Osteocyte (in vitro differentiated cells): ENCODE data around the gene POLL. TPM values are rescaled to one million over a fixed set of nuclear protein-coding genes. Genes with fewer than 3 reads are reported as not detected.
A peak's percentile ranks its signal among the peaks of the same experiment; 100 is the strongest.
"Not testable (repeated sequence)": the region's sequence is repeated elsewhere in the genome, so short reads cannot be mapped to it uniquely, and the experiment has no call there.

Source experiments
- DNase-seq: peaks from one replicate; pipeline ENCODE4 v3.0.0; 2021; ENCODE audit warnings: mixed read lengths; ENCODE audit not compliant: unreplicated experiment; ENCODE audit errors: extremely low spot score
- H3K27ac Mint-ChIP-seq: one replicate; pipeline ENCODE4 v1.8.0; 2021; ENCODE audit warnings: mild to moderate bottlenecking, mixed read lengths; ENCODE audit not compliant: unreplicated experiment
- H3K27me3 Mint-ChIP-seq: one replicate; pipeline ENCODE4 v1.8.0; 2021; ENCODE audit warnings: mixed read lengths; ENCODE audit not compliant: unreplicated experiment
- H3K36me3 Mint-ChIP-seq: one replicate; pipeline ENCODE4 v1.8.0; 2021; ENCODE audit warnings: mixed read lengths; ENCODE audit not compliant: unreplicated experiment
- H3K4me1 Mint-ChIP-seq: one replicate; pipeline ENCODE4 v1.8.0; 2021; ENCODE audit warnings: mixed read lengths; ENCODE audit not compliant: unreplicated experiment
- H3K4me3 Mint-ChIP-seq: one replicate; pipeline ENCODE4 v1.8.0; 2021; ENCODE audit warnings: mild to moderate bottlenecking, moderate library complexity, mixed read lengths; ENCODE audit not compliant: unreplicated experiment
- H3K9me3 Mint-ChIP-seq: one replicate; pipeline ENCODE4 v1.8.0; 2021; ENCODE audit warnings: mixed read lengths; ENCODE audit not compliant: unreplicated experiment
- total RNA-seq: library from RNA; stranded (reverse); gene quantifications from 2 replicates; pipeline ENCODE4 v1.2.1, GENCODE V29; 2021
- TF ChIP-seq, protein P1 (sequence below): fragments of 200-600 bp; sonication (generic); IDR thresholded peaks from 2 replicates; pipeline ENCODE4 v1.5.0; 2021; ENCODE audit warnings: antibody characterized with exemption, mild to moderate bottlenecking, moderate library complexity

POLL gene
- total RNA-seq, 1 donor from 2014 or later: 35.0 TPM

DNA sequence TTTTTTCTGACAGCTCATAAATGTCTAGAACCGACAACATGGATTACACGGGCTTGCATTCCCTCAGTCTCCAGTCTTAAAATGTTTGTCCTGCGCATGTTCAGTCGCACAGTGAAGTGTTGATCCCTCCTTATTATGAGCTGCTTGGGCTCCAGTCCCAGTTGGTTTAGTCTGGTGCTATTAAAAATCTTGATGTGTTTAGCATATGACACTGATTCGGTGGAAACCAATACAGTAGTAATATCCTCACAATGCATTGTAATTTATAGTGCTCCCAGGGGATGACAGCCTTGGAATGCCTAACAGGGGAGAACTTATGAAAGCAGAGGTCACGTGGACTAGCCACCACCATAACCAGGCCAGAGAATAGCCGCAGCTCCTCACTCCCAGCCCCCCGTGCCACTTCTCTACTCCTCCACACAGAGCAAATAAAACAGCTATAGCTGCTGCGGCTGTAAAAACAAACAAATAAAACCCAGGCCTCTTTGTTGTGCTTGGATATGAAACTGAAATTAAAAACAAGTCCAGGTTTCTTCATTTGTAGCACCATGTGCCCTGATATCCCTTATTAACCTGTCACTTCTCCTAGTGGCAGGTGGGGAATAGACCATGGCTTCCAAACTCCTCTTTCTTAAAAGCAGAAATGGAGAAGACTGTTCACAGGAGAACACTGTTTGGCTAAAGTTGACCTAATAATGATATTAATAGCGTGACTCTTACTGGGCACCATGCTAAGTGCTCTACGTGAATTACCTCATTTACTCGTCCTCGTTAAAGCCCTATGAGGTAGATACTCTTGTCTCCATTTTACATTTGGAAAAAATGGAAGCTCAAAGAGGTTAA, 7.8 kb upstream of the POLL start:
- H3K36me3 Mint-ChIP-seq: peaks cover 2% of the 10 kb centered on the region
- H3K4me3 Mint-ChIP-seq: no peak overlapping the region
- no peaks in the 10 kb centered on the region for H3K9me3 Mint-ChIP-seq
- no peaks in the 10 kb centered on the region for H3K4me1 Mint-ChIP-seq
- no peak overlapping the region for H3K27ac Mint-ChIP-seq
- TF ChIP-seq, protein P1, sequence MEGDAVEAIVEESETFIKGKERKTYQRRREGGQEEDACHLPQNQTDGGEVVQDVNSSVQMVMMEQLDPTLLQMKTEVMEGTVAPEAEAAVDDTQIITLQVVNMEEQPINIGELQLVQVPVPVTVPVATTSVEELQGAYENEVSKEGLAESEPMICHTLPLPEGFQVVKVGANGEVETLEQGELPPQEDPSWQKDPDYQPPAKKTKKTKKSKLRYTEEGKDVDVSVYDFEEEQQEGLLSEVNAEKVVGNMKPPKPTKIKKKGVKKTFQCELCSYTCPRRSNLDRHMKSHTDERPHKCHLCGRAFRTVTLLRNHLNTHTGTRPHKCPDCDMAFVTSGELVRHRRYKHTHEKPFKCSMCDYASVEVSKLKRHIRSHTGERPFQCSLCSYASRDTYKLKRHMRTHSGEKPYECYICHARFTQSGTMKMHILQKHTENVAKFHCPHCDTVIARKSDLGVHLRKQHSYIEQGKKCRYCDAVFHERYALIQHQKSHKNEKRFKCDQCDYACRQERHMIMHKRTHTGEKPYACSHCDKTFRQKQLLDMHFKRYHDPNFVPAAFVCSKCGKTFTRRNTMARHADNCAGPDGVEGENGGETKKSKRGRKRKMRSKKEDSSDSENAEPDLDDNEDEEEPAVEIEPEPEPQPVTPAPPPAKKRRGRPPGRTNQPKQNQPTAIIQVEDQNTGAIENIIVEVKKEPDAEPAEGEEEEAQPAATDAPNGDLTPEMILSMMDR: no peak
- no peak for DNase-seq
- no peaks in the 10 kb centered on the region for H3K27me3 Mint-ChIP-seq

DNA sequence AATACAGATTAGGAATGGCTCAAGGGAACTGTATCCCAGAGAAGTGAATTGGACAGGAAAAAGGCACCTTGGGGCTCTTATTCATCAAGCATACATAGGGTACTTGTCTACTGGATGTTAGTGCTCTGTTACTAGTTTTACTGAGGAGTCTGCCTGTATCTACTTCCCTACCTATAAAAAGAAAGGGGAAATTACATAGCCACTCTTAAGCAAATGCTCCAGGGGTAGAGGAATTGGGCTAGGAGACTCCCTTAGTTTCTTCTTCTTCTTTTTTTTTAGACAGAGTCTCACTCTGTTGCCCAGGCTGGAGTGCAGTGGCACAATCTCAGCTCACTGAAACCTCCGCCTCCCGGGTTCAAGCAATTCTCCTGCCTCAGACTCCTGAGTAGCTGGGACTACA, 5.3 kb upstream of the POLL start:
- not testable (repeated sequence) for H3K27ac Mint-ChIP-seq, DNase-seq, H3K4me1 Mint-ChIP-seq, H3K9me3 Mint-ChIP-seq, H3K27me3 Mint-ChIP-seq, H3K4me3 Mint-ChIP-seq, H3K36me3 Mint-ChIP-seq

DNA sequence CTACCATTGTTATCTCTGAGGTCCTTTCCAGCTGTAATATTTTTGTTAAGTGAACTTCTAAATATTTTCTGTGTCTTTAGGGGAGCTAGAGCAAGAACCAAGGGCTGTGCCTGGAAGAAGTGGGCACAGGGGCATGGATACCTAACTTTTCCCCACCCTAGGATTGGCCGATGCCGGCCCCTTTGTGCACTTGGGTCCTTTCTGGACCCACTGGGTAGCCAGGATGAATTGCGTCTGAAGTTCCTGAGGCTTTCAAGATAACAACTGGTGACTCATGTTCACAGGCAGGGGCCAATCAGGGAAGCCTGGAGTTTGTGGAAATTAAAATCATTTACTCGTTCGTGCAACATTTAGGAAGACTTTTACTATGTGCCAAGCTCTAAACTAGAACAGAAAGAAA, 822 bp upstream of the POLL start:
- Mint-ChIP-seq H3K27me3 (no peaks in the 10 kb centered on the region), H3K4me1 (peaks cover 16% of the 10 kb centered on the region), H3K4me3 (peak overlapping the region; percentile 91), H3K9me3 (no peaks in the 10 kb centered on the region), H3K36me3 (peaks cover 2% of the 10 kb centered on the region), H3K27ac (peak overlapping the region; percentile 27)
- TF ChIP-seq, protein P1: no peak
- DNase-seq: no peak

DNA sequence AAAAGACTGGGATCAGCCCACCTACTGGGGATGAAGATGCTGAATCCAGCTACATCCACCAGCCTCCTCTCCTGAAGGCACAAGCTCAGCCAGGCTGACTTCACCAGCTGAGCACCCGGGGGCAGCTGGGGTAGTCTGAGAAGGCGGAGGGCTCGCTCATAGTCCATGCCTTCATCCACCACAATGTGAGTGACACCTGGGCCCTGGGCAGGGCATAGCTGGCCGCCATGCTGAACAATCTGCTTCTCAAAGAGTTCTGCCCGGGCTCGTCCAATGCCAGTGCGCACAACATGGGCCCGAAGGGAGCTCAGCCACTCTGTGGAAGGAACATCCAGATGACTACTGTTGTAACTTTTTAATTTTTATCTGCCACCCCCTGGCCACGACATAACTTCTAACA, 2.2 kb downstream of the POLL start:
- peak overlapping the region; percentile 30 for H3K4me3 Mint-ChIP-seq
- no peak for DNase-seq
- no peak overlapping the region for H3K27ac Mint-ChIP-seq
- H3K36me3 Mint-ChIP-seq: peaks cover 2% of the 10 kb centered on the region
- no peaks in the 10 kb centered on the region for H3K27me3 Mint-ChIP-seq
- TF ChIP-seq, protein P1: no peak
- H3K9me3 Mint-ChIP-seq: no peaks in the 10 kb centered on the region
- peaks cover 16% of the 10 kb centered on the region for H3K4me1 Mint-ChIP-seq

DNA sequence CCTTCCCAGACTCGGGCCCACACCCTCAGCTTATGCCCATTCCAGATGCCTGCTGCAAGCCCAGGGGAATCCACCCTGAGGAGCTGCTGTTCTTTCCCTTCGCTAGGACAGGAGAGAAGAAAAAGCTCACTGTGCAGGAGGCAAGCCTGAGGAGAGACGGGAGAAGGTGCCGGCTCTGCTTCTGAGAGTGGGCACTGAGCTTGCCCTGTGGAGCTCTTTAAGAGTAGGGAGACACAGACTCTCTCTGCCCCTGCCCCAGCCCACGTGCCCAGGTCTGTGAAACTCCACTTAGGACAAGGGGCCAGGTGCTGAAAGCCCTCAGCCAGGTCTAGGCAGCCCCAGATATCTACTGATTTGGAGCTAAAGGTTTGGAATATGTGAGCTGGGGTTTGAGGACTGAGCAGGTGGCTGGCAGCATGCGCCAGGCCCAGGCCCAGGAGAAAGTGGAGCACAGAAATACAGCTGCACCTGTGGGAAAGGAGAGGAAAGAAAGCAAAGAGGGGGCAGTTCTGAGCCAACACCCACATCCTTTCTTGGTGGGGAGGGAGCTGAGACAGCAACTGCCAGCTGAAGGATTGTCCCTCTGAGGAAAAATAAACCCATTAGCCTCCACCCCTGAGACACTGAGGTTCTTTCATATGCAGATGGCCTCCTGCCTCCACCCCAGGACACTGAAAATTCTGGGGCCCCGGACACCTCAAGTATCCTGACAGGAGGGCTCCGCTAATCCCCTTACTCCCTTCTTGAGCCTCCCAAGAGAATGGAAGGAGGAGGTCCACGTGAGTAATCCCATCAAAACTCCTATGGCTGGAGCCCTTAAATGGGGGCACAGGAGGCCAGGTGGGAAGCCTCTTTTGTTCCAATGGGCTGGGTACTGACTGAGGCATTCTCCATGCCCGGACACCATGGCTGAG, 7.3 kb downstream of the POLL start:
- DNase-seq: no peak
- Mint-ChIP-seq H3K27me3 (no peaks in the 10 kb centered on the region), H3K27ac (no peak overlapping the region)

More for the DNA sequence above, 7.3 kb downstream of the POLL start:
- Mint-ChIP-seq H3K4me3 (no peak overlapping the region), H3K4me1 (no peaks in the 10 kb centered on the region), H3K9me3 (no peaks in the 10 kb centered on the region), H3K36me3 (peaks cover 5% of the 10 kb centered on the region)
- TF ChIP-seq, protein P1: no peak
